ENCODE measurements around the gene TMEM107.
A peak's percentile ranks its signal among the peaks of the same experiment; 100 is the strongest.
"Not testable (repeated sequence)": the region's sequence is repeated elsewhere in the genome, so short reads cannot be mapped to it uniquely, and the experiment has no call there.

Gene TMEM107

GRCh38 chr17:8189041-8189710 is 13.0 kb upstream of the TMEM107 start:
- DNase-seq = no peak

GRCh38 chr17:8188263-8188839 is 12.2 kb upstream of the TMEM107 start:
- DNase-seq = peak; percentile 38

GRCh38 chr17:8187517-8188262 is 11.5 kb upstream of the TMEM107 start:
- peak; percentile 90 for DNase-seq

- DNase-seq = peak; percentile 89
Observed at GRCh38 chr17:8186787-8187516, 10.8 kb upstream of the TMEM107 start.

- no peak for DNase-seq
Observed at GRCh38 chr17:8186446-8186786, 10.2 kb upstream of the TMEM107 start.

- peak; percentile 95 for DNase-seq
Observed at GRCh38 chr17:8185582-8186445, 9.6 kb upstream of the TMEM107 start.

- DNase-seq = no peak
Observed at GRCh38 chr17:8176998-8177731, 985 bp upstream of the TMEM107 start.

GRCh38 chr17:8175795-8176196 is 384 bp downstream of the TMEM107 start:
- peak; percentile 37 for DNase-seq

GRCh38 chr17:8173871-8174322 is 2.3 kb downstream of the TMEM107 start:
- no peak for DNase-seq

- DNase-seq = peak; percentile 49
Observed at GRCh38 chr17:8173056-8173870, 2.9 kb downstream of the TMEM107 start.

- not testable (repeated sequence) for DNase-seq
Observed at GRCh38 chr17:8170186-8170585, 6.0 kb downstream of the TMEM107 start.

- no peak for DNase-seq
Observed at GRCh38 chr17:8167526-8167925, 8.7 kb downstream of the TMEM107 start.

GRCh38 chr17:8166731-8167130 is 9.4 kb downstream of the TMEM107 start:
- no peak for DNase-seq

GRCh38 chr17:8164815-8165131 is 11.4 kb downstream of the TMEM107 start:
- no peak for DNase-seq

GRCh38 chr17:8163978-8164814 is 12.0 kb downstream of the TMEM107 start:
- peak; percentile 68 for DNase-seq

- DNase-seq = no peak
Observed at GRCh38 chr17:8162997-8163977, 12.9 kb downstream of the TMEM107 start.

- peak; percentile 86 for DNase-seq
Observed at GRCh38 chr17:8162233-8162996, 13.8 kb downstream of the TMEM107 start, which contains the start of gene VAMP2. Gene VAMP2, minus strand, starts transcription at chr17:8162948. Its CDS starts 69 bp downstream, at chr17:8162879.
